Fibroblast of mammary gland (primary cell): ENCODE measurements around the gene AVP.

Experiments used
- DNase-seq: peaks from one replicate; pipeline ENCODE4 v3.0.0-alpha.2; 2010; ENCODE audit warnings: low read depth
- H3K4me3 ChIP-seq: 2 replicates; pipeline ENCODE4 v1.5.1; 2011; ENCODE audit warnings: low read depth, mild to moderate bottlenecking, low read length, moderate library complexity; ENCODE audit not compliant: control insufficient read depth
- TF ChIP-seq, protein P1 (sequence below): conservative IDR thresholded peaks from 2 replicates; pipeline ENCODE4 v1.5.1; 2011; ENCODE audit warnings: low read depth, low read length, inconsistent platforms; ENCODE audit not compliant: control insufficient read depth, insufficient read depth

AVP gene

DNA sequence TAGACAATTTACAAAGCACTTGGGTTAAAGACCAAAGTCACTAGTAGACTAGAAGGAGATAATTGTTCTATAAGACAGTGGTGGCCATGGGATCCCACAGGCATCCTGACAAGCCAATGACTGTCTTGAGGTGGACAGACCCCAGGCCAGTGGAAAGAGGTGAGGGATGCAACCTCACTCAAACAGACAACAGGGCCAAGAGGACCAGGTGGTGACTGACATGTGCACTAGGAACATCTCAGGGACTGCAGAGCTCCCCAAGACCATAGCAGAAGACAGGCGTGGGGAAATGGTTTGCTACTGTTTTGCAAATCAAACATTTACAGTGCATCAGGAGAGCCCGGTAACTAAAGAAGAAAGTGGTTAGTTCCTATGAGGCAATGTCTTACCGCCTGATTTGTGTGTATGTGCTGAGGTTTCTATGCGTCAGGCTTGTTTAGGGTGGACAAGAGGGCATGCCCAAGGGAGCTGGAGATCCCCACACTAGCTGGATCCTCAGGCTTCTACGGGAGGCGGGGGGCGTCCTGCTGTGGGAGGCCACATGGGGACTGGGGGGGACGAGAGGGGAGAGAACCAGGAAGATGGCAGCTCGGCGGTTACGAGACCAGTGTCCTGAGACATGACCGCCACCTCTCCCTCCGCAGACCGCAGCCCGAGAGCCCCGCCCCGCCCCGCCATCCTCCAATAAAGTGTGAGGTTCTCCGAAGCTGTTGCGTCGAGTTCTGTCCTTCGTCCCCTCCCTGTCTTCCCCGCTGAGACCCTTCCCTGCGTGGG lies 39.3 kb downstream of the AVP start:
- TF ChIP-seq, protein P1, sequence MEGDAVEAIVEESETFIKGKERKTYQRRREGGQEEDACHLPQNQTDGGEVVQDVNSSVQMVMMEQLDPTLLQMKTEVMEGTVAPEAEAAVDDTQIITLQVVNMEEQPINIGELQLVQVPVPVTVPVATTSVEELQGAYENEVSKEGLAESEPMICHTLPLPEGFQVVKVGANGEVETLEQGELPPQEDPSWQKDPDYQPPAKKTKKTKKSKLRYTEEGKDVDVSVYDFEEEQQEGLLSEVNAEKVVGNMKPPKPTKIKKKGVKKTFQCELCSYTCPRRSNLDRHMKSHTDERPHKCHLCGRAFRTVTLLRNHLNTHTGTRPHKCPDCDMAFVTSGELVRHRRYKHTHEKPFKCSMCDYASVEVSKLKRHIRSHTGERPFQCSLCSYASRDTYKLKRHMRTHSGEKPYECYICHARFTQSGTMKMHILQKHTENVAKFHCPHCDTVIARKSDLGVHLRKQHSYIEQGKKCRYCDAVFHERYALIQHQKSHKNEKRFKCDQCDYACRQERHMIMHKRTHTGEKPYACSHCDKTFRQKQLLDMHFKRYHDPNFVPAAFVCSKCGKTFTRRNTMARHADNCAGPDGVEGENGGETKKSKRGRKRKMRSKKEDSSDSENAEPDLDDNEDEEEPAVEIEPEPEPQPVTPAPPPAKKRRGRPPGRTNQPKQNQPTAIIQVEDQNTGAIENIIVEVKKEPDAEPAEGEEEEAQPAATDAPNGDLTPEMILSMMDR, result no peak
- DNase-seq, result peak; percentile 79
- peak overlapping the region; percentile 72 for H3K4me3 ChIP-seq

DNA sequence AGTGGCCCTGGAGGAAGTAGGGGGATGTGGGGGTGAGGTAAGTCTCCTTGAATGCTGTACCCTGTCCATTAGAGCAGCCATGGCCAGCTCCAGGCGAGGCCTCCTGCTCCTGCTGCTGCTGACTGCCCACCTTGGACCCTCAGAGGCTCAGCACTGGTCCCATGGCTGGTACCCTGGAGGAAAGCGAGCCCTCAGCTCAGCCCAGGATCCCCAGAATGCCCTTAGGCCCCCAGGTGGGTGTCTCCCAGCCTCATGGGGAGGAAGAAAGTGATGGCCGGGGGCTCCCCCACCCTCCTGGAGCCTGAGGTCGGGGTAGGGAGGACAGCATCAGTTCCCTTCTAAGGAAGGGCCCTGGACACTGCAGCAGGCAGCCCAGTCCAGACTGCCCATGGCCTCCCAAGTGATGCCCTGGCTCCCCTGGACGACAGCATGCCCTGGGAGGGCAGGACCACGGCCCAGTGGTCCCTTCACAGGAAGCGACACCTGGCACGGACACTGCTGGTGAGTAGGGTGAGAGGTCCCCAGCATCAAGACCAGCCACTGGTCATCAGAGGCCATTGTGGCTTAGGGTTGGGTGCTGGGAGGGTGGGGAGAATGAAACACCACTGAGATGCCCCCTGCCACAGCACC lies 40.1 kb downstream of the AVP start:
- no peak for DNase-seq
- no peak overlapping the region for H3K4me3 ChIP-seq
- TF ChIP-seq, protein P1, result no peak

DNA sequence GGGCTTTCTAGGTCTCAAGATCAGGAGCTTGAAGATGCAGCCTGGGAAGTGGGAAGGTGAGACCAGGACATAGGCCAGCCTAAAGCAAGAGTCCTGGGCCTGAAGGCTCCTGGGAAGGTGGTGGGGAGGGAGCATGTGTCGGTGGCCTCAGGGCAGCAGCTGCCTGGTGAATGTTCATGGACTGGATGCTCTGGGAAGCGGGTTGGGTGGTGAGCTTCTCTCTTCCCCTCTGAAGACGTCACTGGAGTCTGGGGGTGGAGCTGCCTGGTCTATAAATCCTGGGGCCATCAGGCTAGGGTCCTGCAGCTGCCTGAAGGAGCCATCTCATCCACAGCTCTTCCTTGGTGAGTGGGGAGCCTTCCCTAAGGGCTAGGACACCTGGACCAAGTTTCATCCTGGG lies 41.2 kb downstream of the AVP start, which contains the start of gene GNRH2:
Gene GNRH2 (plus strand): TSS at position 301 of the 400 bp plus-strand sequence. CDS start 793 bp downstream, outside the sequence.
- DNase-seq, result no peak
- TF ChIP-seq, protein P1, result no peak
- H3K4me3 ChIP-seq, result no peak within 1 kb of the TSS

DNA sequence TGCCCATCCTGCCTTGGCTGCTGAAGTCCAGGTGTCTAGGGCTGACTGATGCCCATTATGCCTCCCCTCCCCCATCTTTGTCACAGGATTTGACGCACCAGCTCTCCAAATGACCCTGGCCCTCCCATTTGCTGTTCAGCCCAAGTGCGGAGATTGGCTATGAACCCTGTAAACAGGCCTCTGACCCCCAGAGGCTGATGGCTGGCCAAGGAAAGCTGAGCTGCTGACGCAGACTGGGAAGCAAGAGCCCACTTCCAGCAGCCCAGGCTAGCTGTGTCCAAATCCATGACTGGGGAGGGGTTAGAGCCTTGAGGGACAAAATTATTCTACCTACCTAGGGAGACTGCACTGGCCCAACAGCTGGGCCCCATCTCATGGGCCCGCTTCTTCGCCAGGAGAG lies 41.9 kb downstream of the AVP start:
- DNase-seq, result peak; percentile 28
- no peak overlapping the region for H3K4me3 ChIP-seq
- TF ChIP-seq, protein P1, result no peak

DNA sequence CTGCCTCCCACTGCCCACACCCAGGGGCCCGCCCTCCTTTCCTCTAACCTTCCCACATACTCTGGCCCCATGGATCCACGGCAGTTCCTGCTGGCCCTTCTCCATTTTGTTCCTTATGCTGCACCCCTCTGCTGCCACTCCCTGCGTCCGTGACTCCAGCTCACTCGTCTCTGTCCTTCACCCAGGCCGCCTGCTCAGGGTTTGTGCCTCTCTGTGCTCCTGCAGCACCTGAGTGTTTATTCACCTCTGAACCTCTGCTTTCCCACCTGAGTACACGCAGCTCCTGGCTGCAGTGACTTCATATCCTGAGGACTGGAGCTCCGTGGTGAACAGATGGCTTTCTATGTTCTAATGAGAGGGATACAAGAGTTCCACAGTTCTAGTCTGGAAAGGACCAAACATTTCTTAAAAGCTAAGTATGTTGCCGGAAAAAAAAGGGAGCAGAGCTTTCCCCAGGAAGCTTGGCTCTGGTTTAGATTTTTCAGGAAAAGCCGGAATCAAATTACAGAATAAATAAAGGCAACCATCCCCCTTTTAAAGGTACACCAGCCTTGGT lies 42.6 kb downstream of the AVP start:
- peak; percentile 27 for DNase-seq
- TF ChIP-seq, protein P1, result no peak
- no peak overlapping the region for H3K4me3 ChIP-seq

DNA sequence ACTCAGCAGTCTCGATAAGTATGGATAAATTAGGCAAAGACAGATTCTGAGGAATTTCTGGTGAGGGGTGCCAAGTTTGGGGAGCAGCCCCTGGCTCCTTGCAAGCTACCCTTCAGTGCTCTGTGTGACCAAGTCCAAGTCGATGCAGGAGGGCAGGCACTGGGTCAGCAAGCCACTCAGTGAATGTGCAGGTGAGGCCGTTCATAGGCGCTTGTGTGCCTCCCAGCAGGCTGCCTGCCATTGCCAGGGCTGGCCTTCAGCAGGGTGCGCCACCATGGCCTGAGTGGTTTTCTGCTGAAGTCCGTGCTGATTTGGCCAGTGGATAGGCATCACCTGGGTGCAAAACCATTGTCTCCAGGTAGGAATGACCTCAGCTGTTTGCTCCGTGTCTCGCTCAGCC lies 44.4 kb downstream of the AVP start:
- TF ChIP-seq, protein P1, result no peak
- DNase-seq, result no peak
- H3K4me3 ChIP-seq, result no peak overlapping the region
